Pancreas (tissue), 10 donors: ENCODE measurements around the gene SSBP2. TPM values are rescaled to one million over a fixed set of nuclear protein-coding genes. Genes with fewer than 3 reads are reported as not detected.

Experiments used
- ATAC-seq, 4 donors: fragments of 200-7000 bp; cut with Tn5 transposase; one replicate each; pipeline versions ENCODE4 v1.8.0 to v1.9.1; 2020; ENCODE audit warnings: mild to moderate bottlenecking in 4 of 4, moderate library complexity in 4 of 4
- DNase-seq, 6 donors: peaks; one replicate each; pipeline ENCODE4 v3.0.0-alpha.2; 2020
- FAIRE-seq: peaks from 2 replicates; lab custom pipeline; 2012; peaks lifted over from hg19 to GRCh38; lab: Jason Lieb, UNC
- H3K27ac ChIP-seq, 4 donors: fragments of 200-600 bp; sonication (generic); 1 replicate in 3 of 4; 2 replicates in 1 of 4; pipeline versions ENCODE4 v1.5.0 to v1.8.0; 2020
- H3K27me3 ChIP-seq, 4 donors: fragments of 200-600 bp; one replicate each; pipeline ENCODE4 v1.8.0; 2021
- H3K36me3 ChIP-seq, 3 donors: fragments of 200-600 bp; sonication (generic) in 1 of 3; one replicate each; pipeline versions ENCODE4 v1.5.0 to v1.8.0; 2020 to 2021
- H3K4me1 ChIP-seq, 3 donors: fragments of 200-600 bp; one replicate each; pipeline ENCODE4 v1.8.0; 2021
- H3K4me3 ChIP-seq, 4 donors: fragments of 200-600 bp; sonication (generic) in 2 of 4; one replicate each; pipeline versions ENCODE4 v1.5.0 to v1.8.0; 2020 to 2021
- H3K9me3 ChIP-seq, 4 donors: fragments of 200-600 bp; one replicate each; pipeline ENCODE4 v1.8.0; 2021
- CTCF ChIP-seq, 4 donors: fragments of 200-600 bp; sonication (generic) in 3 of 4; IDR thresholded peaks; one replicate each; pipeline versions ENCODE4 v1.5.0 to v1.8.0; 2021; ENCODE audit warnings: antibody characterized with exemption in 4 of 4
- WGBS, 2 donors: extraction: QIAGEN DNeasy Blood & Tissue Kit; methylation state at CpG; one replicate each; pipeline ENCODE4 v1.1.7; 2013; 5-methylcytosine and 5-hydroxymethylcytosine counted together
- intact Hi-C, 3 donors: fragments of 100-400 bp; cut with DNase I; formaldehyde crosslinking; loops; one replicate each; pipeline versions ENCODE4 v1.11.1 to v1.14.2; 2022
- polyA plus RNA-seq, 2 donors: library from polyadenylated mRNA; stranded (reverse); fragments of 200-250 nt; gene quantifications; one replicate each; pipeline ENCODE4 v1.2.3, GENCODE V29; 2013
- total RNA-seq, 6 donors: library from RNA; stranded (reverse); fragmentation: NEBNext Ultra II Directional in 4 of 6; extraction: Animal tissue kit (Norgen Biotek cat#: 25700) in 4 of 6; gene quantifications; one replicate each; pipeline versions ENCODE4 v1.2.1 to v1.2.4, GENCODE V29; 2021 to 2023
- donor health status: healthy with polysubstance abuse.
- donor health status: DM: no; HTN: no; CAD: no; lungs with moderate emphysema.
- donor health status: DM: no; HTN: no; CAD: no.
- donor health status: control.
- donor health status: control.
- donor health status: Bipolar disorder and iron deficiency.
- donor health status: DM: yes; HTN: yes; CAD: no.
- donor health status: DM: no; HTN: no; CAD: no.
- donor health status: DM: no; HTN: no; CAD: no.
- donor health status: DM: yes; HTN: yes; CAD: no.

The SSBP2 gene
- total and polyA plus RNA-seq, 8 donors: 8.6 to 20.7 (median 15.8) TPM

DNA sequence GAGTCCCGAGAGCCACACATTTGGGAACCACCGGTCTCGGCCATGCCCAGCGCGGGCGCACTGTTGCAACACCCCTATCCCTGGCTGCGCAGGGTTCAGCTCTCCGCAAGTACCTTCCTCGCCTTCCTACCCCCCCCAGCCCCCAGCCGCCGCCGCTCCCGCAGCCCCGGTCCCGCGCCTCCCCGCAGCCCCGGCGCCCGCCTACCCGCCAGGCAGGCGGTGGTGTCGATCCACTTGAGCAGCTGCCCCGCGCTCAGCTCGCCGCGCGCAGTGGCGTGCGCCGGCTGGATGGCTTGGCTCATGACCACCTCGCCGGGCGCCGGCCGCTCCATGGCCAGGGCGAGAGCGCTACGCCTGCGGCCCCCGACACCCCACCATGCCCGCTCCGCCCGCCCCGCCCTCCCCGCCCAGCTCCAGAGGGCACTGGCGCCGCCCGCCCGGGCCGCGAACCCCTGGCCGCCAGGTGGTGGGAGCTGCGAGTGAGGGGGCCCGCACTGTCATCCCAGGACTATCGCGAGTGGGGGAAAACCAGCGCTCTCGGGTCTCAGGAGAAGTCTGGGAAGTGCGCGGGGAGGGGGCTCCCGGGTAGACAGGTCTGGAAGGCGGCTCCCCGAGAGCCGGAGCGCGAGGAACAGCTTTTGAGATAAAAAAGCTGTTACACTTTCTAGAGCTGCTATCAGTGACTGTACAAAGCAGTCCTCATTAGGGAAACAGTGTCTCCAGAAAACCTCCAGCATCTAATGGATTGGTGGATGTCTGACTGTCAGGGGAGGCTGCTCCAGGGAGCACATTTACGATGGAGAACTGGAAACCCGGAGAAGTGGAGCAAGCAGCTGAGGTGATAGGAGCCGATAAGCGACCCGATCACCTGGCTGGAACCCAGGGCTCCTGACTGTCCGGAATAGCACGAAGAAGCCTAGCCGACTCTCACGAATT lies 356.8 kb downstream of the SSBP2 start, which contains the start of gene ACOT12:
ACOT12 (minus strand) TSS at position 352 of the 936 bp plus-strand sequence; CDS start at position 332, 20 bp downstream.
- no peak for TF ChIP-seq CTCF (IDR thresholded peaks at IDR 0.05)
- Histone ChIP-seq H3K27me3 (peaks cover 0 to 13% (median 0%) of the 10 kb centered on the region in 4 donors), H3K4me3 (peak within 1 kb of the TSS; percentile 5 to 53 (median 24)), H3K4me1 (peaks cover 0 to 4% (median 0%) of the 10 kb centered on the region in 3 donors), H3K9me3 (no peaks in the 10 kb centered on the region), H3K27ac (no peak within 1 kb of the TSS), H3K36me3 (no peaks in the 10 kb centered on the region)
- DNase-seq: peak in 3 of 6 donors; percentile 26 to 70 (median 68)
- WGBS, 2 donors: 1 to 2% methylated on average over 54 to 77 of the region's 77 CpGs
- ATAC-seq: peak in 3 of 4 donors; percentile 36 to 75 (median 46)
- no peak for FAIRE-seq
- intact Hi-C loops: no loop called here

DNA sequence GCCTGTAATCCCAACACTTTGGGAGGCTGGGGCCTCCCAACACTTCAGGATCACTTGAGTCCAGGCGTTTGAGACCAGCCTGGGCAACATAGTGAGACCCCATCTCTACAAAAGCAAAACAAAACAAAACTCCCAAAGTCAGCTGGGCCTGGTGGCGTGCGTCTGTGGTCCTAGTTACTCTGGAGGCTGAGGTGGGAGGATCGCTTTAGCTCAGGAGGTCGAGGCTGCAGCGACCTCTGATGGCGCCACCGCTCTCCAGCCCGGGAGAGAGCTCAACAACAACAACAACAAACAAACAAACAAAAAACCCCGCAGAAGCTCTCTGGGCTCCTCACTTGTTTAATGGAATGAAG lies 357.5 kb downstream of the SSBP2 start:
- TF ChIP-seq CTCF (IDR thresholded peaks at IDR 0.05): no peak
- H3K36me3 ChIP-seq: no peaks in the 10 kb centered on the region
- no peak for ATAC-seq
- H3K4me1 ChIP-seq: peaks cover 0 to 4% (median 0%) of the 10 kb centered on the region in 3 donors
- intact Hi-C loops: no loop called here
- FAIRE-seq: no peak
- peaks cover 0 to 13% (median 0%) of the 10 kb centered on the region in 4 donors for H3K27me3 ChIP-seq
- H3K27ac ChIP-seq: no peak overlapping the region
- H3K4me3 ChIP-seq: peak overlapping the region in 3 of 4 donors; percentile 23 to 53 (median 26)
- H3K9me3 ChIP-seq: no peaks in the 10 kb centered on the region
- 31 to 33% methylated on average over 10 of the region's 10 CpGs for WGBS, 2 donors
- no peak for DNase-seq

DNA sequence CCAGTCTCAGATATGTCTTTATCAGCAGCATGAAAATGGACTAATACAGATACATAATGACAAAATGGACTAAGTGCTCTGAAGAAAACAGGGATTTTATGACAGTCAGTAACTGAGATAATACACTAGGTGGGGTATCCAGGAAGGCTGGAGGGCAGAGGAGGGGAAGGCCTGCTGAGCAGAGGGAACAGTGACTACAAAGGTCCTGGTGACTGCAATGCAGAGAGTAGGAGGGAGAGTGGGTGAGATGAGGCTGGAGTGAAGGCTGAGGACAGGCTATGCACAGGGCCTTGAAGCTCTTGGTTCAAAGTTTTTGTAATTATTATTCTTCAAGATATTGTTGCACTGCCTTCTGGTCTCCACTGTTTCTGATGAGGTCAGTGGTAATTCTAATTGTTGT lies 361.9 kb downstream of the SSBP2 start:
- Histone ChIP-seq H3K27me3 (peaks cover 0 to 13% (median 0%) of the 10 kb centered on the region in 4 donors), H3K4me3 (no peak overlapping the region), H3K9me3 (no peaks in the 10 kb centered on the region), H3K27ac (no peak overlapping the region), H3K4me1 (peaks cover 0 to 1% (median 0%) of the 10 kb centered on the region in 3 donors), H3K36me3 (no peaks in the 10 kb centered on the region)
- DNase-seq (no peak), FAIRE-seq (no peak), ATAC-seq (no peak)
- TF ChIP-seq CTCF (IDR thresholded peaks at IDR 0.05): no peak
- intact Hi-C loops: no loop called here

GRCh38 chr5:81388169-81388568 lies 362.7 kb downstream of the SSBP2 start:
- H3K4me1 ChIP-seq: no peaks in the 10 kb centered on the region
- intact Hi-C loops: no loop called here
- 72 to 76% methylated on average over 4 of the region's 4 CpGs for WGBS, 2 donors
- DNase-seq (no peak), ATAC-seq (no peak), FAIRE-seq (no peak)
- no peaks in the 10 kb centered on the region for H3K36me3 ChIP-seq
- no peak overlapping the region for H3K27ac ChIP-seq
- H3K27me3 ChIP-seq: peaks cover 0 to 13% (median 0%) of the 10 kb centered on the region in 4 donors
- H3K9me3 ChIP-seq: no peaks in the 10 kb centered on the region
- no peak overlapping the region for H3K4me3 ChIP-seq
- TF ChIP-seq CTCF (IDR thresholded peaks at IDR 0.05): no peak

- no peaks in the 10 kb centered on the region for H3K27me3 ChIP-seq
- H3K9me3 ChIP-seq: no peaks in the 10 kb centered on the region
- WGBS, 2 donors: 70 to 82% methylated on average over 2 of the region's 2 CpGs
- no peak overlapping the region for H3K27ac ChIP-seq
- intact Hi-C loops: no loop called here
- DNase-seq: no peak
- no peak for TF ChIP-seq CTCF (IDR thresholded peaks at IDR 0.05)
- H3K36me3 ChIP-seq: no peaks in the 10 kb centered on the region
- no peak overlapping the region for H3K4me3 ChIP-seq
- H3K4me1 ChIP-seq: no peaks in the 10 kb centered on the region
- no peak for FAIRE-seq
- ATAC-seq: no peak
Measured at GRCh38 chr5:81383867-81384266, 367.0 kb downstream of the SSBP2 start.
